ENCODE measurements around the gene FPR2. TPM values are rescaled to one million over a fixed set of nuclear protein-coding genes. Genes with fewer than 3 reads are reported as not detected.
A peak's percentile ranks its signal among the peaks of the same experiment; 100 is the strongest.
"Not testable (repeated sequence)": the region's sequence is repeated elsewhere in the genome, so short reads cannot be mapped to it uniquely, and the experiment has no call there.

The FPR2 gene
- polyA plus RNA-seq, 1 donor (not counting 4 experiments of a cell fraction or from before 2014, with no cell fraction given): 0.05 TPM

DNA sequence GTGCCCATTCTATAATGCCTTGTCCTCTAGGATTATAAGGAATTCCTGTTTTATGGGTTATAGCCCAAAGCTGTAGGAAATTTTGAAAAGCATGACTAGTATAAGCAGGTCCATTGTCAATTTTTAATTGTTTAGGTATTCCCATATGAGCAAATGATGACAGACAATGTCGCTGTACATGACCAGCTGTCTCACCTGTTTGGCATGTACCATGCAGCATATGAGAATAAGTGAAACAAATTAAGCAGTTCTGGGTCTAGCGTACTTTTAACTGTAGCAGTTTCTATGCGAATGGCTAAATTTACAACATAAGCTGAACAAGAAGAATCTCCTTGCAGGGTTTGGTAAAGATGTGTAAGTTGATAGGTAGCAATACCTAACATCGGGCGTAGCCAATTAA, 45.6 kb downstream of the FPR2 start:
- dilution Hi-C loops (cut with MboI; ENCODE audit: extremely low pct_ligation_motif_present, low sequenced_read_pairs); H3K4me3 ChIP-seq (ENCODE audit: control insufficient read depth in 2 of 3, extremely low read depth in 1 of 3, insufficient read depth in 2 of 3, low read depth in 1 of 3, low read length in 3 of 3); H4K20me1 ChIP-seq (ENCODE audit: control insufficient read depth, extremely low read depth, insufficient read depth, low read length); H3K9ac ChIP-seq (ENCODE audit: control insufficient read depth, extremely low read depth, insufficient read depth, low read length); H3K79me2 ChIP-seq (ENCODE audit: control insufficient read depth, insufficient read depth, low read length); H3K9me1 ChIP-seq (ENCODE audit: control insufficient read depth, extremely low read depth, insufficient read depth, low read length); DNase-seq (ENCODE audit: low read depth, low spot score); H3K27me3 ChIP-seq (ENCODE audit: control insufficient read depth, extremely low read depth, insufficient read depth, low read length); H2AFZ ChIP-seq (ENCODE audit: control insufficient read depth, low read length); FAIRE-seq; H3K4me2 ChIP-seq (ENCODE audit: control insufficient read depth, extremely low read depth, insufficient read depth, low read depth, low read length); H3K9me3 ChIP-seq (ENCODE audit: control insufficient read depth, low read depth, low read length); H3K36me3 ChIP-seq (ENCODE audit: control insufficient read depth in 2 of 2, extremely low read depth in 1 of 2, insufficient read depth in 2 of 2, low read length in 2 of 2); H3K27ac ChIP-seq (ENCODE audit: control insufficient read depth, insufficient read depth, low read length): not testable (repeated sequence)
- H3K4me1 ChIP-seq (ENCODE audit: control insufficient read depth, extremely low read depth, insufficient read depth, low read length): peaks cover 17% of the 10 kb centered on the region

DNA sequence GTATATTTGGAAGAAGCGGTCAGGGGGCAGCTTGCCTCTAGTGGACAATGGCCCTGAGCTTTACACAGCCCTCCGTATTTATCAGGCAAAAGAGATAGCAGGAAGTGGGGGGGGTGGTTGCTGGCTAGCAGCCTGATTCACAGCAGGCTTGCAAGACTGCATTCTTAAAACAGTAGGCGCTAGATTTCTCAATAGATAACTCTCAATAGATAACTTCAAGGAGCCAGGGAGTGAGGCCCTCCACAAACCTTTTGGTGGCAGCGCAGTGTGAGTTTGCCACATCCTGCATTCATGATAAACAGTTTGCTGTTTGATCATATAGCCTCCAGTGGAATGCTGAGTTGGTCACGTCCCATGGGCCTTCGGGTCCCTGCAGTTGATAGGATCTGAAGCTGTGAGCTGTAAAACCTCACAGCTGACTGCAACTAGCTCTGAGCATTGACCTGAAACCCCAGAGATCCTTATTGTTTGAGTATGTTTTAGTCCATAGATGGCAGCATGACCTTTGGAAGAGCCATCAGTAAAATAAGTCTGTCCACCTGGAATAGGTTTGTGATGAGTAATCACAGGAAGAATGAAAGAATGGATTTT, 46.2 kb downstream of the FPR2 start:
- DNase-seq (ENCODE audit: low read depth, low spot score) (no peak), FAIRE-seq (peak; percentile 51)
- Histone ChIP-seq H3K4me3 (ENCODE audit: control insufficient read depth in 2 of 3, extremely low read depth in 1 of 3, insufficient read depth in 2 of 3, low read depth in 1 of 3, low read length in 3 of 3) (no peak overlapping the region), H3K27me3 (ENCODE audit: control insufficient read depth, extremely low read depth, insufficient read depth, low read length) (no peaks in the 10 kb centered on the region), H3K9me1 (ENCODE audit: control insufficient read depth, extremely low read depth, insufficient read depth, low read length) (no peaks in the 10 kb centered on the region), H3K9me3 (ENCODE audit: control insufficient read depth, low read depth, low read length) (no peaks in the 10 kb centered on the region), H3K27ac (ENCODE audit: control insufficient read depth, insufficient read depth, low read length) (peak overlapping the region; percentile 1), H3K36me3 (ENCODE audit: control insufficient read depth in 2 of 2, extremely low read depth in 1 of 2, insufficient read depth in 2 of 2, low read length in 2 of 2) (no peaks in the 10 kb centered on the region), H3K9ac (ENCODE audit: control insufficient read depth, extremely low read depth, insufficient read depth, low read length) (no peak overlapping the region), H3K4me2 (ENCODE audit: control insufficient read depth, extremely low read depth, insufficient read depth, low read depth, low read length) (peak overlapping the region; percentile 8), H3K79me2 (ENCODE audit: control insufficient read depth, insufficient read depth, low read length) (no peaks in the 10 kb centered on the region), H2AFZ (ENCODE audit: control insufficient read depth, low read length) (peak overlapping the region; percentile 31), H4K20me1 (ENCODE audit: control insufficient read depth, extremely low read depth, insufficient read depth, low read length) (no peaks in the 10 kb centered on the region), H3K4me1 (ENCODE audit: control insufficient read depth, extremely low read depth, insufficient read depth, low read length) (peaks cover 17% of the 10 kb centered on the region)
- TF ChIP-seq, protein P1, sequence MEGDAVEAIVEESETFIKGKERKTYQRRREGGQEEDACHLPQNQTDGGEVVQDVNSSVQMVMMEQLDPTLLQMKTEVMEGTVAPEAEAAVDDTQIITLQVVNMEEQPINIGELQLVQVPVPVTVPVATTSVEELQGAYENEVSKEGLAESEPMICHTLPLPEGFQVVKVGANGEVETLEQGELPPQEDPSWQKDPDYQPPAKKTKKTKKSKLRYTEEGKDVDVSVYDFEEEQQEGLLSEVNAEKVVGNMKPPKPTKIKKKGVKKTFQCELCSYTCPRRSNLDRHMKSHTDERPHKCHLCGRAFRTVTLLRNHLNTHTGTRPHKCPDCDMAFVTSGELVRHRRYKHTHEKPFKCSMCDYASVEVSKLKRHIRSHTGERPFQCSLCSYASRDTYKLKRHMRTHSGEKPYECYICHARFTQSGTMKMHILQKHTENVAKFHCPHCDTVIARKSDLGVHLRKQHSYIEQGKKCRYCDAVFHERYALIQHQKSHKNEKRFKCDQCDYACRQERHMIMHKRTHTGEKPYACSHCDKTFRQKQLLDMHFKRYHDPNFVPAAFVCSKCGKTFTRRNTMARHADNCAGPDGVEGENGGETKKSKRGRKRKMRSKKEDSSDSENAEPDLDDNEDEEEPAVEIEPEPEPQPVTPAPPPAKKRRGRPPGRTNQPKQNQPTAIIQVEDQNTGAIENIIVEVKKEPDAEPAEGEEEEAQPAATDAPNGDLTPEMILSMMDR (optimal IDR thresholded peaks at IDR 0.05 in 1 of 3, IDR thresholded peaks at IDR 0.05 in 1 of 3, conservative IDR thresholded peaks at IDR 0.05 in 1 of 3; ENCODE audit: extremely low read depth in 1 of 3, insufficient read depth in 2 of 3, low read length in 3 of 3): no peak
- TF ChIP-seq EZH2 (IDR thresholded peaks at IDR 0.05; ENCODE audit: low read length): no peak
- dilution Hi-C loops (cut with MboI; ENCODE audit: extremely low pct_ligation_motif_present, low sequenced_read_pairs): no loop called here

DNA sequence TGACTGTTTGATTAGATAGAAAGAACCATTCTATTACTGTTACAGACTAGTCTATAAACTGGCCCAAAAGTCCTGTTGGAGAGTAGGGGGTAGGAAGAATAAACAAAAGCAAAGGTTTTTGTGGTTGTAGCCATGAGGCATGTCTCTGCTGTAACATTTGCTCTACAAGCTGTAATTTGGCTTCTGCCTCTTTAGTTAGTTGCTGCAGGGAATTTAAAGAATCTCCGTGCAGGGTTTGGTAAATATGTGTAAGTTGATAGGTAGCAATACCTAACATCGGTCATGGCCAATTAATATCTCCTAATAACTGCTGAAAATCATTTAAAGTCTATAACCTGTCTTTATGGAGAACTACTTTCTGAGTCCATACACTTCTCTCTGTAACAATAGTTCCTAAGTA, 46.9 kb downstream of the FPR2 start:
- H3K4me3 ChIP-seq (ENCODE audit: control insufficient read depth in 2 of 3, extremely low read depth in 1 of 3, insufficient read depth in 2 of 3, low read depth in 1 of 3, low read length in 3 of 3): no peak overlapping the region
- H4K20me1 ChIP-seq (ENCODE audit: control insufficient read depth, extremely low read depth, insufficient read depth, low read length): no peaks in the 10 kb centered on the region
- H3K4me1 ChIP-seq (ENCODE audit: control insufficient read depth, extremely low read depth, insufficient read depth, low read length): peaks cover 17% of the 10 kb centered on the region
- H3K27ac ChIP-seq (ENCODE audit: control insufficient read depth, insufficient read depth, low read length): no peak overlapping the region
- H3K79me2 ChIP-seq (ENCODE audit: control insufficient read depth, insufficient read depth, low read length): no peaks in the 10 kb centered on the region
- no peak overlapping the region for H3K9ac ChIP-seq (ENCODE audit: control insufficient read depth, extremely low read depth, insufficient read depth, low read length)
- no peaks in the 10 kb centered on the region for H3K9me3 ChIP-seq (ENCODE audit: control insufficient read depth, low read depth, low read length)
- DNase-seq (ENCODE audit: low read depth, low spot score) (no peak), FAIRE-seq (no peak)
- H3K27me3 ChIP-seq (ENCODE audit: control insufficient read depth, extremely low read depth, insufficient read depth, low read length): no peaks in the 10 kb centered on the region
- no peak for TF ChIP-seq EZH2 (IDR thresholded peaks at IDR 0.05; ENCODE audit: low read length)
- TF ChIP-seq, protein P1 (optimal IDR thresholded peaks at IDR 0.05 in 1 of 3, IDR thresholded peaks at IDR 0.05 in 1 of 3, conservative IDR thresholded peaks at IDR 0.05 in 1 of 3; ENCODE audit: extremely low read depth in 1 of 3, insufficient read depth in 2 of 3, low read length in 3 of 3): no peak
- dilution Hi-C loops (cut with MboI; ENCODE audit: extremely low pct_ligation_motif_present, low sequenced_read_pairs): no loop called here
- H2AFZ ChIP-seq (ENCODE audit: control insufficient read depth, low read length): no peak overlapping the region
- no peaks in the 10 kb centered on the region for H3K9me1 ChIP-seq (ENCODE audit: control insufficient read depth, extremely low read depth, insufficient read depth, low read length)
- no peak overlapping the region for H3K4me2 ChIP-seq (ENCODE audit: control insufficient read depth, extremely low read depth, insufficient read depth, low read depth, low read length)
- H3K36me3 ChIP-seq (ENCODE audit: control insufficient read depth in 2 of 2, extremely low read depth in 1 of 2, insufficient read depth in 2 of 2, low read length in 2 of 2): no peaks in the 10 kb centered on the region
